Measurements from ENCODE around the gene BAIAP2L1.
"Not testable (repeated sequence)": the region's sequence is repeated elsewhere in the genome, so short reads cannot be mapped to it uniquely, and the experiment has no call there.

The BAIAP2L1 gene

DNA sequence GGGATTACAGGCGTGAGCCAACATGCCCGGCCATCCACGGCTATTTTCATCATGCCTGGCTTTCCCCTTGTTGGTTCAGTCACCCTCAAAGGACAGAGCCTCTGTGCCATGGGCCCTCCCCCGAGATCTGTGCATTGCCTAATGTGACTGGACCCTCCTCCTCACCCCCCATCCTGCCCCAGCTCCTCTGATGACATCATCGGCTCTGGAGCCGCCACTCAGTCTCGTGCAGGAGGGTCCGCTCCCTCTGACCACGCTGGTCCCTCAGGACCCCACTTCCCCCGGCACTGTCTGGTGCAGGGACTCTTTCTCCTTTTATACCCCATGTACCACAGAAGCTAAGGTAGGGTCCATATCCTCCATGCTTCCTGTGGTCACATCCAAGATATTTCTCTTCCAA is 33.2 kb upstream of the BAIAP2L1 start:
- Histone ChIP-seq H3K9me2 (replicated peaks; ENCODE audit: insufficient read depth, low read length) (no peaks in the 10 kb centered on the region), H3K4me2 (ENCODE audit: low read depth, low read length) (no peak overlapping the region), H3F3A (ENCODE audit: insufficient read depth, low read length) (no peaks in the 10 kb centered on the region), H3K9ac (ENCODE audit: low read length) (no peak overlapping the region), H3K27ac (ENCODE audit: low read length) (no peak overlapping the region), H3K9me3 (replicated peaks; ENCODE audit: insufficient read depth, low read length) (no peaks in the 10 kb centered on the region), H3K79me2 (ENCODE audit: low read length) (no peaks in the 10 kb centered on the region), H4K20me1 (ENCODE audit: insufficient read depth, low read length) (no peaks in the 10 kb centered on the region), H3K4me1 (ENCODE audit: low read length) (no peaks in the 10 kb centered on the region), H3K4me3 (ENCODE audit: low read length) (no peak overlapping the region), H3K27me3 (replicated peaks; ENCODE audit: insufficient read depth, low read length) (no peaks in the 10 kb centered on the region), H3K36me3 (replicated peaks; ENCODE audit: insufficient read depth, low read length) (no peaks in the 10 kb centered on the region), H2AFZ (ENCODE audit: low read length) (no peak overlapping the region)
- no peak for DNase-seq
- no peak for TF ChIP-seq EZH2 (optimal IDR thresholded peaks at IDR 0.05; ENCODE audit: low read depth, low read length)
- TF ChIP-seq, protein P1, sequence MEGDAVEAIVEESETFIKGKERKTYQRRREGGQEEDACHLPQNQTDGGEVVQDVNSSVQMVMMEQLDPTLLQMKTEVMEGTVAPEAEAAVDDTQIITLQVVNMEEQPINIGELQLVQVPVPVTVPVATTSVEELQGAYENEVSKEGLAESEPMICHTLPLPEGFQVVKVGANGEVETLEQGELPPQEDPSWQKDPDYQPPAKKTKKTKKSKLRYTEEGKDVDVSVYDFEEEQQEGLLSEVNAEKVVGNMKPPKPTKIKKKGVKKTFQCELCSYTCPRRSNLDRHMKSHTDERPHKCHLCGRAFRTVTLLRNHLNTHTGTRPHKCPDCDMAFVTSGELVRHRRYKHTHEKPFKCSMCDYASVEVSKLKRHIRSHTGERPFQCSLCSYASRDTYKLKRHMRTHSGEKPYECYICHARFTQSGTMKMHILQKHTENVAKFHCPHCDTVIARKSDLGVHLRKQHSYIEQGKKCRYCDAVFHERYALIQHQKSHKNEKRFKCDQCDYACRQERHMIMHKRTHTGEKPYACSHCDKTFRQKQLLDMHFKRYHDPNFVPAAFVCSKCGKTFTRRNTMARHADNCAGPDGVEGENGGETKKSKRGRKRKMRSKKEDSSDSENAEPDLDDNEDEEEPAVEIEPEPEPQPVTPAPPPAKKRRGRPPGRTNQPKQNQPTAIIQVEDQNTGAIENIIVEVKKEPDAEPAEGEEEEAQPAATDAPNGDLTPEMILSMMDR (IDR thresholded peaks at IDR 0.05; ENCODE audit: low read length): no peak
- no peak for TF ChIP-seq EZH2phosphoT487 (IDR thresholded peaks at IDR 0.05; ENCODE audit: low read length)

DNA sequence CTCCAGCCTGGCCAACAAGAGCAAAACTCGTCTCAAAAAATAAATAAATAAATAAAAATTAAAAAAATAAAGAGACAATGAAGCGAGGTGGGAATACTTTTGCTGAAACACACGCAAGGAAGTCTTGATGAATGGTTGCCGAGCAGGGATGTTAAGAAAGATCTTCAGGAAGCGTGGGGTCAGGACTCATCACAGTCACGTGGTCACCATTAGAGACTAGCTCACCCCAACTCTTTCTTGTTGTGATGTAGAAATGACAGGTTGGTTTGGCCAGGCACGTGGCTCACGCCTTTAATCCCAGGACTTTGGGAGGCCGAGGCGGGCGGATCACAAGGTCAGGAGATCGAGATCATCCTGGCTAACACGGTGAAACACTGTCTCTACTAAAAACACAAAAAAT is 28.9 kb upstream of the BAIAP2L1 start:
- no peaks in the 10 kb centered on the region for H3K9me2 ChIP-seq (replicated peaks; ENCODE audit: insufficient read depth, low read length)
- no peak overlapping the region for H2AFZ ChIP-seq (ENCODE audit: low read length)
- DNase-seq: no peak
- H3K4me3 ChIP-seq (ENCODE audit: low read length): no peak overlapping the region
- H3K9ac ChIP-seq (ENCODE audit: low read length): no peak overlapping the region
- H3K9me3 ChIP-seq (replicated peaks; ENCODE audit: insufficient read depth, low read length): no peaks in the 10 kb centered on the region
- H3K4me2 ChIP-seq (ENCODE audit: low read depth, low read length): no peak overlapping the region
- H3K79me2 ChIP-seq (ENCODE audit: low read length): no peaks in the 10 kb centered on the region
- no peaks in the 10 kb centered on the region for H3K36me3 ChIP-seq (replicated peaks; ENCODE audit: insufficient read depth, low read length)
- no peaks in the 10 kb centered on the region for H3K4me1 ChIP-seq (ENCODE audit: low read length)
- H3F3A ChIP-seq (ENCODE audit: insufficient read depth, low read length): no peaks in the 10 kb centered on the region
- H4K20me1 ChIP-seq (ENCODE audit: insufficient read depth, low read length): no peaks in the 10 kb centered on the region
- H3K27ac ChIP-seq (ENCODE audit: low read length): no peak overlapping the region
- no peak for TF ChIP-seq EZH2 (optimal IDR thresholded peaks at IDR 0.05; ENCODE audit: low read depth, low read length)
- TF ChIP-seq, protein P1 (IDR thresholded peaks at IDR 0.05; ENCODE audit: low read length): no peak
- TF ChIP-seq EZH2phosphoT487 (IDR thresholded peaks at IDR 0.05; ENCODE audit: low read length): no peak
- no peaks in the 10 kb centered on the region for H3K27me3 ChIP-seq (replicated peaks; ENCODE audit: insufficient read depth, low read length)

DNA sequence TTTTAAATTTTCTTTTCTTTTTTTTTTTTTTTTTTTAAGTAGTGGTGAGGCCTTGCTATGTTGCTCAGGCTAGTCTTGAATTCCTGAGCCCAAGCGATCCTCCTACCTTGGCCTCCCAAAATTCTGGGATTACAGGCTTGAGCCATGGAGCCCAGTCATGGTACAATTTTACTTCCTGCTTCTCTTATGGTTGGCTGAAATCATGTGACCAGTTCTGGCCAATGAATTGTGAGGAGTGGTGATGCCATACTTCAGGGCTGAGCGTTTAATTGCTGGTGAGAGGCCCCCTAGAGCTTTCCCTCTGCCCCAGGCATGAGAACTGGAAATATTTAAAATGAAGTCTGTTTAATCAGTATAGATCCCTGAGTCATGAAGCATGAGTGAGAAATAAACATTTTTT is 22.2 kb upstream of the BAIAP2L1 start:
- no peak for DNase-seq
- H2AFZ ChIP-seq (ENCODE audit: low read length): no peak overlapping the region
- TF ChIP-seq EZH2 (optimal IDR thresholded peaks at IDR 0.05; ENCODE audit: low read depth, low read length): no peak

DNA sequence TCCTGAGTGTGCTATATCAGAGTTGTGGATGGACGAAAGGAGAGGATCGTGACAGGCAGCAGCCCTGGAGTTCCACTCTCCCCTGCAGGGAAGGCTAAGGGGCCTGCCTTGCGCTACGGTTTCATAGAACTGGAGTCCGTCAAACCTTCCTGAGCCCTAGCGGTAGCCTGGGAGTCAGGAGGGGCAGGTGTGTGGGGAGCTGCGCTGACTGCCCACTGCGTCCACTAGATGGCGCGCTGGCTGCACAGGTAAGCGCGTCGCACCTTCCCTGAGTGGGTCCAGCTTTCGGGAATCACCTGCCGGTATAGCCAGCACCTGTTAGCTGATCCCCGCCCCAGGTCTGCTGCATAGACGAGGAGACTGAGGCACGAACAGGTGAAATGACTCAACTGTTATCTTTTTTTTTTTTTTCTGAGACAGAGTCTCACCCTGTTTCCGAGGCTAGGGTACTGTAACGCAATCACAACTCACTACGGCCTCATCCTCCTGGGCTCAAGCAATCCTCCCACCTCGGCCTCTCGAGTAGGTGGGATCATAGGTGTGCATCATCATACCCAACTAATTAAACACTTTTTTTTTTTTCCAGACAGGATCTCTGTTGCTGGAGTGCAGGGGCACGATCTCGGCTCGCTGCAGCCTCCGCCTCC is 20.2 kb upstream of the BAIAP2L1 start:
- DNase-seq: peak; percentile 76
- H3K4me1 ChIP-seq (ENCODE audit: low read length): no peaks in the 10 kb centered on the region
- no peaks in the 10 kb centered on the region for H3F3A ChIP-seq (ENCODE audit: insufficient read depth, low read length)
- 0 out of 2 replicates have a peak overlapping the region, but pooled peaks have one; percentile 13 for H2AFZ ChIP-seq (ENCODE audit: low read length)
- no peaks in the 10 kb centered on the region for H3K36me3 ChIP-seq (replicated peaks; ENCODE audit: insufficient read depth, low read length)
- H4K20me1 ChIP-seq (ENCODE audit: insufficient read depth, low read length): no peaks in the 10 kb centered on the region
- no peak overlapping the region for H3K4me3 ChIP-seq (ENCODE audit: low read length)
- TF ChIP-seq EZH2 (optimal IDR thresholded peaks at IDR 0.05; ENCODE audit: low read depth, low read length): no peak
- TF ChIP-seq, protein P1 (IDR thresholded peaks at IDR 0.05; ENCODE audit: low read length): peak; percentile 97
- no peak for TF ChIP-seq EZH2phosphoT487 (IDR thresholded peaks at IDR 0.05; ENCODE audit: low read length)
- no peaks in the 10 kb centered on the region for H3K27me3 ChIP-seq (replicated peaks; ENCODE audit: insufficient read depth, low read length)
- H3K9me2 ChIP-seq (replicated peaks; ENCODE audit: insufficient read depth, low read length): no peaks in the 10 kb centered on the region
- no peak overlapping the region for H3K27ac ChIP-seq (ENCODE audit: low read length)
- H3K4me2 ChIP-seq (ENCODE audit: low read depth, low read length): peak overlapping the region; percentile 26; the same call in 1 of the 2 replicates
- no peak overlapping the region for H3K9ac ChIP-seq (ENCODE audit: low read length)
- H3K79me2 ChIP-seq (ENCODE audit: low read length): no peaks in the 10 kb centered on the region
- H3K9me3 ChIP-seq (replicated peaks; ENCODE audit: insufficient read depth, low read length): no peaks in the 10 kb centered on the region

More for the DNA sequence above, 22.2 kb upstream of the BAIAP2L1 start:
- Histone ChIP-seq H3K4me1 (ENCODE audit: low read length) (no peaks in the 10 kb centered on the region), H3K9ac (ENCODE audit: low read length) (no peak overlapping the region), H3K4me2 (ENCODE audit: low read depth, low read length) (no peak overlapping the region), H3K27me3 (replicated peaks; ENCODE audit: insufficient read depth, low read length) (no peaks in the 10 kb centered on the region), H3K9me3 (replicated peaks; ENCODE audit: insufficient read depth, low read length) (no peaks in the 10 kb centered on the region), H4K20me1 (ENCODE audit: insufficient read depth, low read length) (no peaks in the 10 kb centered on the region), H3K79me2 (ENCODE audit: low read length) (no peaks in the 10 kb centered on the region), H3K27ac (ENCODE audit: low read length) (no peak overlapping the region), H3F3A (ENCODE audit: insufficient read depth, low read length) (no peaks in the 10 kb centered on the region), H3K4me3 (ENCODE audit: low read length) (no peak overlapping the region), H3K9me2 (replicated peaks; ENCODE audit: insufficient read depth, low read length) (no peaks in the 10 kb centered on the region), H3K36me3 (replicated peaks; ENCODE audit: insufficient read depth, low read length) (no peaks in the 10 kb centered on the region)

DNA sequence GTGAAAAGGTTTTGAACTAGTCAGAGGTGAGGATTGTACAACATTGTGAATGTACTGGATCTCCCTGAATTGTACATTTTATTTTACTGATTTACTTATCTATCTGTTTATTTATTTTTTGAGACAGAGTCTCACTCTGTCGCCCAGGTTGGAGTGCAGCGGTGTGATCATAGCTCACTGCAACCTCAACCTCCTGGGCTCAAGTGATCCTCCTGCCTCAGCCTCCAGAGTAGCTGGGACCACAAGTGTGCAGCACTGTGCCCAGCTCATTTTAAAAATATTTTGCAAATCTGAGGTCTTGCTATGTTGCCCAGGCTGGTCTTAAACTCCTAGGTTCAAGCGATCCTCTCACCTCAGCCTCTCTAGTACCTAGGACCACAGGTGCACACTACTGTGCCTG is 19.1 kb upstream of the BAIAP2L1 start:
- H3K4me3 ChIP-seq (ENCODE audit: low read length); H3K4me2 ChIP-seq (ENCODE audit: low read depth, low read length); H3F3A ChIP-seq (ENCODE audit: insufficient read depth, low read length); H4K20me1 ChIP-seq (ENCODE audit: insufficient read depth, low read length); H3K9me2 ChIP-seq (replicated peaks; ENCODE audit: insufficient read depth, low read length); H2AFZ ChIP-seq (ENCODE audit: low read length); H3K27ac ChIP-seq (ENCODE audit: low read length); H3K27me3 ChIP-seq (replicated peaks; ENCODE audit: insufficient read depth, low read length); H3K9ac ChIP-seq (ENCODE audit: low read length); H3K36me3 ChIP-seq (replicated peaks; ENCODE audit: insufficient read depth, low read length); H3K79me2 ChIP-seq (ENCODE audit: low read length); DNase-seq; H3K9me3 ChIP-seq (replicated peaks; ENCODE audit: insufficient read depth, low read length); H3K4me1 ChIP-seq (ENCODE audit: low read length): not testable (repeated sequence)
